Osteocyte (in vitro differentiated cells): ENCODE measurements around the gene RPAP3. TPM values are rescaled to one million over a fixed set of nuclear protein-coding genes. Genes with fewer than 3 reads are reported as not detected.

Experiments
- DNase-seq: peaks from one replicate; pipeline ENCODE4 v3.0.0; 2021; ENCODE audit warnings: mixed read lengths; ENCODE audit not compliant: unreplicated experiment; ENCODE audit errors: extremely low spot score
- H3K27ac Mint-ChIP-seq: one replicate; pipeline ENCODE4 v1.8.0; 2021; ENCODE audit warnings: mild to moderate bottlenecking, mixed read lengths; ENCODE audit not compliant: unreplicated experiment
- H3K27me3 Mint-ChIP-seq: one replicate; pipeline ENCODE4 v1.8.0; 2021; ENCODE audit warnings: mixed read lengths; ENCODE audit not compliant: unreplicated experiment
- H3K36me3 Mint-ChIP-seq: one replicate; pipeline ENCODE4 v1.8.0; 2021; ENCODE audit warnings: mixed read lengths; ENCODE audit not compliant: unreplicated experiment
- H3K4me1 Mint-ChIP-seq: one replicate; pipeline ENCODE4 v1.8.0; 2021; ENCODE audit warnings: mixed read lengths; ENCODE audit not compliant: unreplicated experiment
- H3K4me3 Mint-ChIP-seq: one replicate; pipeline ENCODE4 v1.8.0; 2021; ENCODE audit warnings: mild to moderate bottlenecking, moderate library complexity, mixed read lengths; ENCODE audit not compliant: unreplicated experiment
- H3K9me3 Mint-ChIP-seq: one replicate; pipeline ENCODE4 v1.8.0; 2021; ENCODE audit warnings: mixed read lengths; ENCODE audit not compliant: unreplicated experiment
- CTCF ChIP-seq: fragments of 200-600 bp; sonication (generic); IDR thresholded peaks from 2 replicates; pipeline ENCODE4 v1.5.0; 2021; ENCODE audit warnings: antibody characterized with exemption, mild to moderate bottlenecking, moderate library complexity
- total RNA-seq: library from RNA; stranded (reverse); gene quantifications from 2 replicates; pipeline ENCODE4 v1.2.1, GENCODE V29; 2021

Gene RPAP3
- total RNA-seq, 1 donor from 2014 or later, result 33.4 TPM

- H3K4me1 Mint-ChIP-seq, result peaks cover 30% of the 10 kb centered on the region
- DNase-seq, result no peak
- H3K9me3 Mint-ChIP-seq, result no peaks in the 10 kb centered on the region
- H3K27me3 Mint-ChIP-seq, result no peaks in the 10 kb centered on the region
- no peak for TF ChIP-seq CTCF
- no peak overlapping the region for H3K4me3 Mint-ChIP-seq
- H3K27ac Mint-ChIP-seq, result no peak overlapping the region
- peaks cover 1% of the 10 kb centered on the region for H3K36me3 Mint-ChIP-seq
Measured at GRCh38 chr12:47721431-47721973, 15.7 kb upstream of the RPAP3 start.

DNA sequence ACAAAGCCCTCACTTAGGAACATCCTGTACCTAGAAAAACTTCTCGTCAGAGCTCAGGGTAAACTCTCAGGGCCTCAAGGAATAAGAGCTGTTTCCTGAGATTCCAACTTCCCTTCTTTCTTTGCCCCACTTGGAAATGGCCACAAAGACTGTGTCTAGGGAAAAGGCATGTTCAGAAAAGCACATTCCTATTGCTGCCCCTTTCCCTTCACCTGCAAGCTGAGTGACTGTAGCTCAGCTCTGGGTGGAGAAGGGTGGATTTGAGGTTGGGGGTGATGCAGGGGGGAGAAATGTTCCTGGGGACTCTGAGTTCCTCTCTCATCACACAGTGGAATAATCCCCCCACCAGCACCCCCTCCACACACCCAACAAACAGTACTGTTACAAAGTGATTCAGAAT lies 12.7 kb upstream of the RPAP3 start:
- no peak overlapping the region for H3K4me3 Mint-ChIP-seq
- H3K27ac Mint-ChIP-seq, result peak overlapping the region; percentile 97
- H3K4me1 Mint-ChIP-seq, result peaks cover 24% of the 10 kb centered on the region
- no peak for DNase-seq
- no peak for TF ChIP-seq CTCF
- peaks cover 1% of the 10 kb centered on the region for H3K36me3 Mint-ChIP-seq
- no peaks in the 10 kb centered on the region for H3K27me3 Mint-ChIP-seq
- no peaks in the 10 kb centered on the region for H3K9me3 Mint-ChIP-seq

DNA sequence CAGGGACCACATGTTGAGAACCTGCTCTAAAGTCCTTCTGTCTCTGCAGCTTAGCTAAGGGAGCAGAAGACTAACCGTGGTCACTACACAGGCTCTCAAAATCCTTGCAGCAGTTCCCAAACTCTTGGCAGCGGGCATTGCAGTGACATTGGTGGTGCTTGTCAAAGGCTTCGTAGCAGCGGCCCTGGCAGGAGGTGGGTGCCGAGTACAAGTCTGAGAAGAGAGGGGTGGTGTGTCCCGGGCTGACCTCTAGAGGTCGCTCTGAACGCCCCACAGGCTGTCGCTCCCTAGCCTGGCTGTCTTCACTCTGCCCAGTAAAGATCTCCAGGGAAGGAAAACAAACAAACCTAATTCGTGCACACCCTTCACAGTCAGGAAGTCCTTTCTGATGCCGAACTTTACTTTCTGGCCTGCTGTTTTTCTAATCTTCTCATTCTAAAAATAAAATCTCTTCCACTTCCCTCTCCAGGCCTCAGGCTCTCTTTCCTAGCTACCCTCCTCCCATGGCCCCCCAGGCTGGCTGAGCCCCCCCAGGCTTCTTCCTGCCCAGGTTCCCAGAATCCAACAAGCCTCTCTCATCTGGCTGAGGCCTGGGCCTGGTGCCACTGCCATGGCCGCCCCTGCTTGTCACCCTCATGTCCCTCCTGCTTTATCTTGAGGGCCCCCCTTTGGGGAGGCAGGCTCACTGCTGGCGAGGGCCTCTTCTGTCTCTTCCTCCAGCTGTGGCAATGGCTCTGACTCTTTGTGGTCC lies 11.8 kb upstream of the RPAP3 start:
- peak; percentile 91 for DNase-seq
- Mint-ChIP-seq H3K36me3 (peaks cover 1% of the 10 kb centered on the region), H3K4me3 (no peak overlapping the region), H3K4me1 (peaks cover 24% of the 10 kb centered on the region), H3K27me3 (no peaks in the 10 kb centered on the region), H3K27ac (peak overlapping the region; percentile 97), H3K9me3 (no peaks in the 10 kb centered on the region)
- peak; percentile 94 for TF ChIP-seq CTCF

DNA sequence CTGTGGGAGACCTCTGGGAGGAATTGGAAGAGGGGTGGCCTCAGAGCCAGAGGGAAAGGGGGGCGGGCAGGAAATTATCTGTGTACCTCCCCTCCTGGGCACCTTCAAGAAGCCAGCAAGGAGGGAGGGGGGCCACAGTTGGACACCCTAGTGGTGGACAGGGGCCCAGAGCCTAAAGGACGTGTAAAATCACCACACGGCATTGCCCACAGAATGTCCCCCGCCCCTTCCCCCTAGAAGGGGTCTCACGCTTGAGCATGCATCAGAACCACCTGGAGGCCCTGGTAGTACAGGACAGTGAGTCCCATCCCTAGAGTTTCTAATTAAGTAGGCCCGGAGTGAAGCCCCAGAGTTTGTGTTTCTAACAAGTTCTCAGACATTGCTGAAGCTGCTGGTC lies 11.2 kb upstream of the RPAP3 start:
- DNase-seq, result peak; percentile 62
- peak overlapping the region; percentile 97 for H3K27ac Mint-ChIP-seq
- H3K4me3 Mint-ChIP-seq, result no peak overlapping the region
- H3K4me1 Mint-ChIP-seq, result peaks cover 24% of the 10 kb centered on the region
- H3K36me3 Mint-ChIP-seq, result peaks cover 1% of the 10 kb centered on the region
- no peak for TF ChIP-seq CTCF
- H3K9me3 Mint-ChIP-seq, result no peaks in the 10 kb centered on the region
- H3K27me3 Mint-ChIP-seq, result no peaks in the 10 kb centered on the region

- Mint-ChIP-seq H3K27ac (no peak overlapping the region), H3K4me3 (no peak overlapping the region), H3K36me3 (peaks cover 1% of the 10 kb centered on the region), H3K27me3 (no peaks in the 10 kb centered on the region), H3K9me3 (no peaks in the 10 kb centered on the region), H3K4me1 (peaks cover 24% of the 10 kb centered on the region)
- TF ChIP-seq CTCF, result no peak
- DNase-seq, result peak; percentile 80
Measured at GRCh38 chr12:47715877-47716548, 10.2 kb upstream of the RPAP3 start.
